Fibroblast of mammary gland (primary cell): Measurements from ENCODE around the gene NME9.

Experiments used
- DNase-seq: peaks from one replicate; pipeline ENCODE4 v3.0.0-alpha.2; 2010; ENCODE audit warnings: low read depth
- H3K4me3 ChIP-seq: 2 replicates; pipeline ENCODE4 v1.5.1; 2011; ENCODE audit warnings: low read depth, mild to moderate bottlenecking, low read length, moderate library complexity; ENCODE audit not compliant: control insufficient read depth
- CTCF ChIP-seq: conservative IDR thresholded peaks from 2 replicates; pipeline ENCODE4 v1.5.1; 2011; ENCODE audit warnings: low read depth, low read length, inconsistent platforms; ENCODE audit not compliant: control insufficient read depth, insufficient read depth

The NME9 gene

GRCh38 chr3:138257986-138258385 is 71.7 kb downstream of the NME9 start:
- H3K4me3 ChIP-seq, result no peak overlapping the region
- DNase-seq, result no peak
- TF ChIP-seq CTCF, result no peak

- H3K4me3 ChIP-seq, result no peak overlapping the region
- no peak for TF ChIP-seq CTCF
- no peak for DNase-seq
These were observed 73.6 kb downstream of the NME9 start for GRCh38 chr3:138256022-138256421.

GRCh38 chr3:138254216-138254615 is 75.4 kb downstream of the NME9 start:
- no peak for DNase-seq
- no peak overlapping the region for H3K4me3 ChIP-seq
- no peak for TF ChIP-seq CTCF

GRCh38 chr3:138253609-138254008 is 76.0 kb downstream of the NME9 start:
- DNase-seq, result no peak
- no peak for TF ChIP-seq CTCF
- no peak overlapping the region for H3K4me3 ChIP-seq
